ENCODE results near the gene CNTNAP2.

The CNTNAP2 gene

GRCh38 chr7:147496209-147496608 lies 1379.6 kb downstream of the CNTNAP2 start:
- DNase-seq = no peak

GRCh38 chr7:147497246-147497645 lies 1380.6 kb downstream of the CNTNAP2 start:
- Histone ChIP-seq H3K79me2 (ENCODE audit: insufficient read depth, low read length) (no peaks in the 10 kb centered on the region), H3K4me1 (ENCODE audit: insufficient read depth, low read length) (no peaks in the 10 kb centered on the region), H3K27ac (ENCODE audit: low read length) (no peak overlapping the region), H4K20me1 (ENCODE audit: insufficient read depth, low read length) (no peaks in the 10 kb centered on the region), H3K9me3 (ENCODE audit: insufficient read depth, low read length, severe bottlenecking) (no peaks in the 10 kb centered on the region), H3K9ac (ENCODE audit: low read depth, low read length) (no peak overlapping the region), H3K4me3 (ENCODE audit: low read depth in 1 of 2, low read length in 2 of 2) (no peak overlapping the region), H3K36me3 (ENCODE audit: insufficient read depth, low read length) (no peaks in the 10 kb centered on the region), H3K4me2 (ENCODE audit: insufficient read depth, low read length) (no peak overlapping the region), H2AFZ (ENCODE audit: low read depth, low read length) (no peak overlapping the region), H3K27me3 (ENCODE audit: insufficient read depth, low read length, poor library complexity) (no peaks in the 10 kb centered on the region)
- no peak for ATAC-seq (ENCODE audit: insufficient read depth, low read depth)
- TF ChIP-seq, protein P1, sequence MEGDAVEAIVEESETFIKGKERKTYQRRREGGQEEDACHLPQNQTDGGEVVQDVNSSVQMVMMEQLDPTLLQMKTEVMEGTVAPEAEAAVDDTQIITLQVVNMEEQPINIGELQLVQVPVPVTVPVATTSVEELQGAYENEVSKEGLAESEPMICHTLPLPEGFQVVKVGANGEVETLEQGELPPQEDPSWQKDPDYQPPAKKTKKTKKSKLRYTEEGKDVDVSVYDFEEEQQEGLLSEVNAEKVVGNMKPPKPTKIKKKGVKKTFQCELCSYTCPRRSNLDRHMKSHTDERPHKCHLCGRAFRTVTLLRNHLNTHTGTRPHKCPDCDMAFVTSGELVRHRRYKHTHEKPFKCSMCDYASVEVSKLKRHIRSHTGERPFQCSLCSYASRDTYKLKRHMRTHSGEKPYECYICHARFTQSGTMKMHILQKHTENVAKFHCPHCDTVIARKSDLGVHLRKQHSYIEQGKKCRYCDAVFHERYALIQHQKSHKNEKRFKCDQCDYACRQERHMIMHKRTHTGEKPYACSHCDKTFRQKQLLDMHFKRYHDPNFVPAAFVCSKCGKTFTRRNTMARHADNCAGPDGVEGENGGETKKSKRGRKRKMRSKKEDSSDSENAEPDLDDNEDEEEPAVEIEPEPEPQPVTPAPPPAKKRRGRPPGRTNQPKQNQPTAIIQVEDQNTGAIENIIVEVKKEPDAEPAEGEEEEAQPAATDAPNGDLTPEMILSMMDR (IDR thresholded peaks at IDR 0.05; ENCODE audit: borderline replicate concordance, extremely low read depth, low read length, poor library complexity, severe bottlenecking) = no peak
- no peak for TF ChIP-seq EZH2 (IDR thresholded peaks at IDR 0.05; ENCODE audit: borderline replicate concordance, low read depth, low read length, severe bottlenecking)
- no peak for DNase-seq

More at GRCh38 chr7:147496209-147496608, 1379.6 kb downstream of the CNTNAP2 start:
- Histone ChIP-seq H3K27ac (ENCODE audit: low read length) (no peak overlapping the region), H3K27me3 (ENCODE audit: insufficient read depth, low read length, poor library complexity) (no peaks in the 10 kb centered on the region), H3K36me3 (ENCODE audit: insufficient read depth, low read length) (no peaks in the 10 kb centered on the region), H3K4me2 (ENCODE audit: insufficient read depth, low read length) (no peak overlapping the region), H3K79me2 (ENCODE audit: insufficient read depth, low read length) (no peaks in the 10 kb centered on the region), H3K9me3 (ENCODE audit: insufficient read depth, low read length, severe bottlenecking) (no peaks in the 10 kb centered on the region), H3K9ac (ENCODE audit: low read depth, low read length) (no peak overlapping the region), H3K4me1 (ENCODE audit: insufficient read depth, low read length) (no peaks in the 10 kb centered on the region), H2AFZ (ENCODE audit: low read depth, low read length) (no peak overlapping the region), H3K4me3 (ENCODE audit: low read depth in 1 of 2, low read length in 2 of 2) (no peak overlapping the region), H4K20me1 (ENCODE audit: insufficient read depth, low read length) (no peaks in the 10 kb centered on the region)
- ATAC-seq (ENCODE audit: insufficient read depth, low read depth) = no peak
- no peak for TF ChIP-seq EZH2 (IDR thresholded peaks at IDR 0.05; ENCODE audit: borderline replicate concordance, low read depth, low read length, severe bottlenecking)
- TF ChIP-seq, protein P1 (IDR thresholded peaks at IDR 0.05; ENCODE audit: borderline replicate concordance, extremely low read depth, low read length, poor library complexity, severe bottlenecking) = no peak

DNA sequence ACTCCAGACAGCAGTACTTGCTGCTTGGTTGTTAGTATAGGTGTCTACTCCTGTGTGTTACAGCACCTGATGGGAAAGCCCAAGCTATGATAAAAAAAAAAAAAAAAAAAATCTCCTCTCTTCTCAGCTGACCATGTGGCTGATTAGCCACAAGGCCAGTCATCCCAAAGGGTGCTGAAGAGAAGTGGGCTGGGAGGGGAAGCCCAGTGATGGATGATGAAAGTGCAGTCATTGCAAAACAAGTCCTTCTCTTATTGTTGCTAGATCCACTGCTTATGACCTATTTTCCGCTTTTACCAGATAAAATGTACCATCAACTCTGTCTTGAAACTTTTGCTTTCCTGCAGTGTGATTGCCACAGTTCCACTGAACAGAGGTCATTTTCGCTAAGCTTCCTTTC lies 1381.5 kb downstream of the CNTNAP2 start:
- H3K9me3 ChIP-seq (ENCODE audit: insufficient read depth, low read length, severe bottlenecking) = no peaks in the 10 kb centered on the region
- TF ChIP-seq, protein P1 (IDR thresholded peaks at IDR 0.05; ENCODE audit: borderline replicate concordance, extremely low read depth, low read length, poor library complexity, severe bottlenecking) = no peak
- TF ChIP-seq EZH2 (IDR thresholded peaks at IDR 0.05; ENCODE audit: borderline replicate concordance, low read depth, low read length, severe bottlenecking) = no peak
- H3K36me3 ChIP-seq (ENCODE audit: insufficient read depth, low read length) = no peaks in the 10 kb centered on the region
- no peak for ATAC-seq (ENCODE audit: insufficient read depth, low read depth)
- H3K79me2 ChIP-seq (ENCODE audit: insufficient read depth, low read length) = no peaks in the 10 kb centered on the region
- no peaks in the 10 kb centered on the region for H4K20me1 ChIP-seq (ENCODE audit: insufficient read depth, low read length)
- H3K4me3 ChIP-seq (ENCODE audit: low read depth in 1 of 2, low read length in 2 of 2) = no peak overlapping the region
- no peak overlapping the region for H3K4me2 ChIP-seq (ENCODE audit: insufficient read depth, low read length)
- no peak overlapping the region for H3K9ac ChIP-seq (ENCODE audit: low read depth, low read length)
- no peak overlapping the region for H3K27ac ChIP-seq (ENCODE audit: low read length)
- no peaks in the 10 kb centered on the region for H3K27me3 ChIP-seq (ENCODE audit: insufficient read depth, low read length, poor library complexity)
- DNase-seq = no peak
- no peak overlapping the region for H2AFZ ChIP-seq (ENCODE audit: low read depth, low read length)
- no peaks in the 10 kb centered on the region for H3K4me1 ChIP-seq (ENCODE audit: insufficient read depth, low read length)

GRCh38 chr7:147509035-147509501 lies 1392.5 kb downstream of the CNTNAP2 start:
- ATAC-seq (ENCODE audit: insufficient read depth, low read depth) (no peak), DNase-seq (no peak)
- no peak overlapping the region for H3K4me2 ChIP-seq (ENCODE audit: insufficient read depth, low read length)
- H3K27ac ChIP-seq (ENCODE audit: low read length) = no peak overlapping the region
- H3K36me3 ChIP-seq (ENCODE audit: insufficient read depth, low read length) = no peaks in the 10 kb centered on the region
- H3K9ac ChIP-seq (ENCODE audit: low read depth, low read length) = no peak overlapping the region
- H2AFZ ChIP-seq (ENCODE audit: low read depth, low read length) = no peak overlapping the region
- no peaks in the 10 kb centered on the region for H3K79me2 ChIP-seq (ENCODE audit: insufficient read depth, low read length)
- no peaks in the 10 kb centered on the region for H4K20me1 ChIP-seq (ENCODE audit: insufficient read depth, low read length)
- no peaks in the 10 kb centered on the region for H3K4me1 ChIP-seq (ENCODE audit: insufficient read depth, low read length)
- TF ChIP-seq, protein P1 (IDR thresholded peaks at IDR 0.05; ENCODE audit: borderline replicate concordance, extremely low read depth, low read length, poor library complexity, severe bottlenecking) = no peak
- TF ChIP-seq EZH2 (IDR thresholded peaks at IDR 0.05; ENCODE audit: borderline replicate concordance, low read depth, low read length, severe bottlenecking) = no peak
- no peaks in the 10 kb centered on the region for H3K9me3 ChIP-seq (ENCODE audit: insufficient read depth, low read length, severe bottlenecking)
- H3K4me3 ChIP-seq (ENCODE audit: low read depth in 1 of 2, low read length in 2 of 2) = no peak overlapping the region
- no peaks in the 10 kb centered on the region for H3K27me3 ChIP-seq (ENCODE audit: insufficient read depth, low read length, poor library complexity)
